Fibroblast of pulmonary artery (primary cell): Measurements from ENCODE around the gene HACD2.

Experiments used
- DNase-seq: peaks from one replicate; pipeline ENCODE4 v3.0.0-alpha.2; 2010; ENCODE audit warnings: low read depth
- H3K4me3 ChIP-seq: replicated peaks from 2 replicates; pipeline ENCODE4 v1.5.1; 2011; ENCODE audit warnings: low read depth, mild to moderate bottlenecking, control low read depth, low read length, moderate library complexity
- CTCF ChIP-seq: IDR thresholded peaks from 2 replicates; pipeline ENCODE4 v1.5.1; 2011; ENCODE audit warnings: mild to moderate bottlenecking, control low read depth, low read length, inconsistent platforms; ENCODE audit errors: missing control alignments

The HACD2 gene

GRCh38 chr3:123586131-123586530 is 1.3 kb upstream of the HACD2 start:
- peak; percentile 53 for DNase-seq
- no peak for TF ChIP-seq CTCF

GRCh38 chr3:123584284-123584987 is 417 bp downstream of the HACD2 start:
- peak; percentile 31 for DNase-seq
- no peak for TF ChIP-seq CTCF
- peak overlapping the region; percentile 96 for H3K4me3 ChIP-seq

More at GRCh38 chr3:123586131-123586530, 1.3 kb upstream of the HACD2 start:
- H3K4me3 ChIP-seq: peak overlapping the region; percentile 96

- no peak for TF ChIP-seq CTCF
- H3K4me3 ChIP-seq: no peak overlapping the region
- DNase-seq: no peak
These were observed 1.3 kb downstream of the HACD2 start for GRCh38 chr3:123583561-123583960.

- TF ChIP-seq CTCF: no peak
- H3K4me3 ChIP-seq: no peak overlapping the region
- DNase-seq: no peak
These were observed 2.5 kb downstream of the HACD2 start for GRCh38 chr3:123582315-123582714.

GRCh38 chr3:123576122-123576521 is 8.7 kb downstream of the HACD2 start:
- H3K4me3 ChIP-seq: no peak overlapping the region
- peak; percentile 25 for DNase-seq
- no peak for TF ChIP-seq CTCF

GRCh38 chr3:123571973-123572365 is 12.9 kb downstream of the HACD2 start:
- H3K4me3 ChIP-seq: no peak overlapping the region
- TF ChIP-seq CTCF: no peak
- no peak for DNase-seq
